Activated CD4-positive, alpha-beta T cell treated with anti-CD3 and anti-CD28 coated beads, Interleukin-10, Interleukin-2, amounts not matched to agents 100 ng/mL and 50 ng/mL, durations not matched to agents 16 hours and 8 hours (primary cell): Measurements from ENCODE around the gene GSTO2.

ENCODE experiments used
- DNase-seq: peaks from one replicate; pipeline ENCODE4 v3.0.0-alpha.2; 2020

The GSTO2 gene

DNA sequence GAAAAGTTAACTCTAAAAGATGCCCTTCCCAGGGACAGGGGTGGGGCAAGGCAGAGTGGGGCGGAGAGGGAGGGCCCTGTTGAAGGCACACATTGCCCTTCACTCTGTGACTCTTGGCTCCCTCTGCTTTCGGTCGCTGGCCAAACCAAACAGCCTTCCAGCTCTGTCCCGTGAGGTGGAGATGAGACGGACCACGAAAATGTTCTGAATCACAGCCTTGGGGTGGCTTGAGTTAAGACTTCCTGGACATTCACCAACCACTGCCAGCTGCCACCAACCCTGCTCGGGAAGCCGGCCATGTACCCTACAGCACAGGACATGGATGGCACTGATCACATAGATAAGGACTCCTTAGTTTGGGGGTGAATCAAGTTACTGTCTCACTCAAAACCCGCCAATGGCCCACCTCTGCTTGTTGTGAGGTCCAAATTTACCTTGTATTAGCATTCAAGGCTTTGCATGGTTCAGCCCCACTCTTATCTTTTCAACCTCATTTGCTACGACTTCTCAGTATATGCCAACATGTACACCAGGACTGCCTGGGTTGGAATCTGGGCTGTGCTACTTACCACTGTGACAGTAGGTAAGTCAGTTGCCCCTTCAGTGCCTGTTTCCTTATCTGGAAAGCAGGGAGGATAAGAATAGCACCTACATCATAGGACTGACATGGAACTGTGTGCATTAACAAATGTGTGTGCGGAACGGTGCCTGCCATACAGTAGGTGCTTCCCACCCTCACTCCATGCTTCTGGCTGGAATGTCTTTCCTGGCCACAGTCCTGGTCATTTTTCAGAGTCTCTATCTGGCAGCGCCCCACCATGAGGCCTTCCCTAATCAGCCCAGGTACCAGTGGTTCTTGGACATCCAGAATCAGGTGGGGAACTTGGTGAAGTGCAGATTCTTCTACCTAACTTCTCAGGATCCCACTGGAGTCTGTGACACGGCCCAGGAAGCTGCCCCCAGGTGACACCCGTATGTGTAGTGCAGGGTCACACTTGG lies 41.3 kb downstream of the GSTO2 start:
- DNase-seq: no peak

DNA sequence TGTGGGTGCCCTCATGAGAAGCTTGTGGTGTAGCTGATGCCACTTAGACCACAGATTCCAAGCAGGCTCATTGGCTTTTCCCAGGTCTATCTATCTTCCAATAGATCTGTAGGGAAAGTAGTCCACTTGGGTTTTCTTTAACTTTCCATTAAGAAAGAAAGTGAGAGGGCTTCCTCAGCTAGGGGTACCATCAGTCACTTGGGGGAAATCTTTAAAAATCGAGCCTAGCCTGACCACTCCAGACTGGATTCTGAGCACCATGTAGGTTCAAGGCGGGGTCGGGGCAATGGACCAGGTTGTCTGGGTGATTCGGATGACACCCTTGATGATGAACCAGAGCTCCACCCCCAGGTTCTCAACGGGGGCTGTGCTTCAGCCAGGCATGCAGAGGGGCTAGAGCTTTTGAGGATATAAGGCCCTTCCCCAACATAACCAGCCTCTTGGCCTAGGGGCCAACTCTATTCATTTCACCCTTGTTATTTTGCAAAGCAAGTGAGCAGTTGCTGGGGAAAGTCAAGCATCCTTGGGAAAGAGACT lies 42.3 kb downstream of the GSTO2 start:
- DNase-seq: no peak

DNA sequence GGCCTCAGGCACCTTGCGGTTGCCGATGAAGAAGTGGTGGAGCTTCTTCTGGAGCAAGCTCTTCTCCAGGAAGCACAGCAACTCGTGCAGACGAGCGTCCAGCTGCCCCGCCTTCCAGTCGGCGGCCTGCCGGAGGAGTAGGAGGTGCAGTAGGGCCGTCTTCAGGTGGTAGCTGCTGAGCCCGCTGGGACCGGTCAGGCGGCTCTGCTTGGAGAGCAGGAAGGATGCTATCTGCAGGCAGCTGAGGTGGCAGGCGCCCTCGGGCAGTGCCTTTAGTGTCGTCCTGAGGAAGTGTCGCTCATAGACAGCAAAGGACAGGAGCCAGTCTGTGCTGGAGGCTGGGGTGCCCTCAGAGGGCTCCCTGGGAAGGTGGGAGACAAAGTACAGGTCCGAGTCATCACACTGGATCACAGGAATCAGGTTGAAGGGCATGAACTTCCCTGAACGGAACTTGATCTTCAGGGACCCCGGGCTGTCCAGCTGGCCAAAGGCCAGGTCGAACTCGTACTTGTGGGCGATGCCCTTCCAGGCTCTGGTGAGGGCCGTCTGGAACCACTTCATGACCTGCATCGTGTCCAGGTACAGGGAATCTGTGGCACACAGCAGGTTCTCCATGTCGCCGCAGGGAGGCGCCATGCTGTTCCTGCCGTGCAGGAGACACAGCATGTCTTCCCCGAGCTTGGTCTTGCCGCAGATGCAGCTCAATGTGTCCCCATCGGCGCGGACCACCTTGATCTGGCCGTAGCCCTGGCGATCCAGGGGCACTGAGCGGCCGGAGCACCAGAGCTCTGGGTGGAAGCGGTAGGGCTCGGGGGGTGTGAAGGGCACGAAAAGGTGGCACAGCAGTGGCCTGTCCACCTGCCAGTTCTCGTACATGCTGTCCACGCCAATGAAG lies 45.9 kb downstream of the GSTO2 start:
- DNase-seq: no peak

DNA sequence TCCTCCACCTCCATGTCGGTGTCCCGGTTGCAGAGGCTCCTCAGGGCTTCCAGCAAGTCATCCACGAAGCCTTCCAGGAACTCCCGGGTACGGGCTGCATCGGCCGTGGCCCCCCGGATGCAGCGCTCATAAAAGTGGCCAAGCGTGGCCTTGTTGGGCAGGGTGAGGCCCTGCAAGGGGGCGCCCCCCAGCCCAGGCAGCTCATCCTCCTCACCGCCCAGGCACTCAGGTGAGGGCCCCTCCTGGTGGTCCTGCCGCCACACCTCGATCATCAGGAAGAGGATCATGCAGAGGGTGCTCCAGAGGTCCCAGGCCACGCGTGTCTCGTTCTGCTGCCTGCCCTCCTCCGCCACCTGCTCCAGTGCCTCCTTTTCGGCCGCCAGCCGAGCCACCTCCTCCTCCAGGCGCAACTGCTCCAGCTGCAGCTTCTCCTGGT lies 46.5 kb downstream of the GSTO2 start:
- no peak for DNase-seq

GRCh38 chr10:104316321-104317099 lies 47.5 kb downstream of the GSTO2 start:
- no peak for DNase-seq

DNA sequence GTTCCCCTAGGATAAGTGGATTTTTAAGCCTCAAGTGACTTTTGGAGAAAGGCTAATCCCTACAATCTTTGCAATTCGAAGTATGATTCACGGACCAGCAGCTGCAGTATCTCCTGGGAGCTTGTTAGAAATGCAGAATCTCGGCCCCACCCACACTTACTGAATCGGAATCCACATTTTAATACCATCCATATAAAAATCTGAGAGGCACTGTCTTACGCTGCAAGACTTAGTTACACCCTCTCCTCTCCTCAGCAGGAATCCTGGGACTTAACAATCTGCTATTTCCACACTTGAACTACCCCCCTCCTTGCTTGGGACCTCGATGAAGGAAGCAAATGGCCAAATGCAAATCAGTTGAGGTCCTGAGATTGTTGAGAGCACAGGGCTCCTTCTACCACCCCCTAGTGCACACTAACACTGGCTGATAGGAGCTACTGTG lies 48.3 kb downstream of the GSTO2 start:
- DNase-seq: no peak

- no peak for DNase-seq
Measured at GRCh38 chr10:104317726-104318299, 48.8 kb downstream of the GSTO2 start.

DNA sequence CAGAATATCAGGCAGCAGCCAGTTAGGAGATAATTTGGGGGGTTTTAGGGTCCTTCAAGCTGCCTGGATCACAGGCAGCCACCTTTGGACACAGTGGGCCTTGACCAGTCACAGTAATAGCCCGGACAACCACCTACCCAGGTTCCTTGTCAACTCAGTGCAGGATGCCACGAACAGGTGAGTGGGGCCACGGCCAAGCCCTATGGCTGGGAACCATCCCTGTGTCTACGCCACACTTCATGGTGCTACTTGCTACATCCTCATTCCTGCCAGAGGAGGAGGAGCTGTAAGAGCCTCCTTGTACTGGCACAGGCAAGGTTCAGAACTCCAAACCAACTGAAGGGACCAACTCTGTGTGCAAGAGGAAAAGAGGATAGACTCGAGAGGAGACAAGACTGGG lies 49.3 kb downstream of the GSTO2 start:
- no peak for DNase-seq

DNA sequence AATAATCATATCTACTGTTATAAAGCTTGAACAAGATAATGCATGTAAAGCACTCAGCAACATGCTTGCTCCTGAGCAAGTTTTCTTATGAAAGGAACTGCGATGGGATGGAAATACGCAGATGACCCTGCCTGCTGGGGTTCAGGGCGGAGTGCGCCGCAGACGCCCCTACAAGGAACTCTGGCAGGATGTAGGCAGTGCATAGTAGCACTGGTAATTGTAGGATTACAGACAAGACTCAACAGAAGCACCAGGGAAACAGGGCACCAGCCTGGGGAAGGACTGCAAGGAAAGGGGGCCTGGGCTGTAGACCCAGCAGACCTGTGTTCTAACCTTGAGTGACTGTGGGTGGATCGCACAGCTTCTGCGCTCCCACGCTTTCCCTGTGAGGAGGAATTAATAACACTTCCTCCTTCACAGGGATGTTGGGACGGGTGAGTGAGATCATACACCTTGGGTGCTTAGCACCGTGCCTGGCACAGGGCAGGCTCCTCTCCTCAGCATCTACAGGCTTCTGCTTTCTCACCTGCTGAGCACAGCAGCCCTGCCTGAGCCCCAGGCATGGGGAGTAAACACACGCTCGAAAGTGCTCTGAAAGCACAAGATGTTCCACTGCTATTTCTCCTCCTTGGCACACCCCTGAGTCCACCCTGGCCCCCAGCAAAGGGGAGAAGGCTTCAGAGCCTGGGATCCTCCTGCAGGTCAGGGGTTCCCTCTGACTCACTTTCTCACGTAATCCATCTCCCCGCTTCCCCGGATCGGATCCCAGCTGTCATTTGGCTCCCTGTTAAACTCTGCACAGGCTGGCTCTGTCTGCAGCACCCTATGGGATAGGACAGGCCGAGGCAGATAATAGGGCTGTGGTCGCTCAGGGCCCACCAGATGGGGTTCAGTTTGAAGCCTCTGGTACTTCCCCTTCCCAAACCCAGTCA lies 50.1 kb downstream of the GSTO2 start:
- DNase-seq: no peak

GRCh38 chr10:104321226-104321625 lies 52.2 kb downstream of the GSTO2 start:
- DNase-seq: no peak

- DNase-seq: no peak
Measured at GRCh38 chr10:104321725-104322415, 52.9 kb downstream of the GSTO2 start.

DNA sequence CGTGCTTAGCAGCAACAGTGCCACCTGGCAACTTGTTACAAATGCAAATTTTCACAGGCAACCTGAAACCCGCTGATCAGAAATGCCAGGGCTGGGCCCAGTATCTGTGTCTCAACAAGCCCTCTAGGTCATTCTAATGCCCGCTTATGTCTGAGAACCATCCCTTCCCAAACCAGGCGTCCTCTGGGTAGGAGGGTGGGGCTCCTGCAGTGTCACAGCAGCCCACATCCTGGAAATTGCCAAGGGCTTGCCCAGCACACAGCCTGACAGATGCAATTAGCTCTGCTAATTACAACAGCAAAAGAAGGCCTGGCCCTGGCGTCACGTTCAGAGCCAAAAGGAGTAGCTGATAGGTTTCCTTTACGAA lies 53.4 kb downstream of the GSTO2 start:
- DNase-seq: peak; percentile 60

- no peak for DNase-seq
Measured at GRCh38 chr10:104323085-104323484, 54.1 kb downstream of the GSTO2 start.

DNA sequence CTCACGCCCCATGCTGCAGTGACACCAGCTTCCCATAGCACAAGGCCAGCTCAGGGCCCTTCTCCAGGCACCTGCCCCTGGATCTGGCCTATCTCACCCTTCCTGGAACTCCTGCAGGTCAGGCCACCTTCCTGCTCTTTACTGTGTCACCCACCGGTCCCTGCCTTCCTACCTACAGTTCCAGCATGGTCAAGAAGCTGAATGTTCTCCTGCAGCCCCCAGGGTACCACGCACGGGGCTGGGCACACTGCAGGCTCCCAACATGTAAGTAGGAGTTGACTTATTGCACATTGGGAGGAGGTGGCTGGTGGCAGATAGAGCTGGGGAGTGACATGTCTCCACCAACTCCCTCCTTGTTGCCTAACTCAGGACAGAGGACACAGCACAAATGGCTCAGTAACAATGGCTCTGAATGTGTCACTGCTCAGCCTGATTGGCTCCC lies 54.8 kb downstream of the GSTO2 start:
- no peak for DNase-seq

GRCh38 chr10:104324221-104324686 lies 55.3 kb downstream of the GSTO2 start:
- DNase-seq: no peak

GRCh38 chr10:104324931-104325330 lies 55.9 kb downstream of the GSTO2 start:
- no peak for DNase-seq

DNA sequence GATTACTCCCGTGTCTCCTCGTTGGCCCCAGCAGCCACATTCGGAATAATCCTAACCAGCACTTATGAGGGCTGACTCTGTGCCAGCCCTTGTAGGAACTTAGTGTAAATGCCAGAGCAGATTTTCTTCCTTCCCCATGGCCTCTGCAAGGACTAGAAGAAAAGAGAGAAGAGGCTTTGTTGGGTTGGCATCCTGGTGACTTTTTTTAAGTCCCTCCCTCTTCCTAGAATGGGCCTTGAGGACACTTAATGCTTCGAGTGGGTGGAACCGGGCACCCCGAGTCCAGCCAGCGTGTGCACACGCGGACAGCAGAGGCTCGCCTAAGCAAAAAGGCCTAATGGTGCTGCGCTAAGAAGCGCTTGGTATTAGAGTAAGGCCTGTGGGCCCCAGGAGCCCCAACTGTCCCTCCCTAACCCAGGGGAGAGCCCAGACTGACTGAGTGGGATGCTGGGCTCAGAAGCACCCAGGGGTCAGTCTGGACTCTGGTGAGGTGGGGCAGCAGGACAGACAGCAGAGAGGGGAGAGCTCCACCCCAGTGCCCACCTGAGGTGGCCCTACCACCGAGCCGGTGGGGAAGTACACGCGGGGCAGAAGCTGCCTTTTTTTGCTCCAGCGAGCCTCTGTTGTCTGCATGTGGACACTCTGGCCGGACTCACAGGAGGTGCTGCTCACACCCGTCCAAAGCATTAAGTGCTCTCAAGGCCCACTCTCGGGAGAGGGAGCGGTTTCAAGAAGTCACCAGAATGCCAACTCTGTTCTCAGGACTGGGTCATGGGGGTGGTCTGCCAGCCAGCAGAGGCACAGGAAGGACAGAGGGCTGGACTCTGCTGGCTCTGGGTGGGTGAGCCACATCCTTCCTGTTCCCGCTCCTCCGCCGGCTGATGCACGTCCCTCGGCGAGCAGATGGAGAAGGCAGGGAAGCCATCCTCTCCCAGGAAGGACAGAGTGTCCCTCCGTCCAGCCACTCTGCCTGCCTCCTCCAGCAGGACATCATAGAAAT lies 56.8 kb downstream of the GSTO2 start:
- DNase-seq: no peak

- DNase-seq: no peak
Measured at GRCh38 chr10:104326991-104327610, 58.1 kb downstream of the GSTO2 start.
